Vagina (tissue), 2 donors: ENCODE data around the gene NKX1-2. TPM values are rescaled to one million over a fixed set of nuclear protein-coding genes. Genes with fewer than 3 reads are reported as not detected.

Source experiments
- DNase-seq, 2 donors: peaks; one replicate each; pipeline ENCODE4 v3.0.0-alpha.2; 2017; ENCODE audit errors: extremely low spot score in 2 of 2
- H3K27ac ChIP-seq: fragments of 200-600 bp; sonication (generic); one replicate; pipeline ENCODE4 v1.5.1; 2019
- H3K27me3 ChIP-seq: fragments of 200-600 bp; sonication (generic); one replicate; pipeline ENCODE4 v1.5.1; 2019
- H3K36me3 ChIP-seq, 2 donors: fragments of 200-600 bp; sonication (generic); one replicate each; pipeline ENCODE4 v1.5.1; 2017 to 2019
- H3K4me1 ChIP-seq: fragments of 200-600 bp; sonication (generic); one replicate; pipeline ENCODE4 v1.5.1; 2019
- H3K4me3 ChIP-seq, 2 donors: fragments of 200-600 bp; sonication (generic); 1 replicate in 1 of 2; 2 replicates in 1 of 2; pipeline ENCODE4 v1.5.1; 2016 to 2019
- H3K9me3 ChIP-seq: fragments of 200-600 bp; sonication (generic); one replicate; pipeline ENCODE4 v1.5.1; 2019
- POLR2A ChIP-seq, 2 donors: fragments of 450-650 bp; IDR thresholded peaks; one replicate each; pipeline ENCODE4 v1.6.1; 2017; ENCODE audit warnings: antibody characterized with exemption in 2 of 2, mild to moderate bottlenecking in 2 of 2, moderate library complexity in 2 of 2
- POLR2AphosphoS5 ChIP-seq, 2 donors: sonication (generic); formaldehyde crosslinking; IDR thresholded peaks; one replicate each; pipeline ENCODE4 v1.9.0; 2017; ENCODE audit warnings: antibody characterized with exemption in 2 of 2, mild to moderate bottlenecking in 2 of 2, low read depth in 1 of 2; ENCODE audit not compliant: insufficient read depth in 1 of 2
- intact Hi-C: fragments of 100-400 bp; cut with DNase I; formaldehyde crosslinking; loops from one replicate; pipeline ENCODE4 v1.15.1; 2023
- total RNA-seq: library from RNA; depleted of rRNA; stranded (reverse); fragments of >200 nt; gene quantifications from one replicate; pipeline ENCODE4 v1.2.3, GENCODE V29; 2016
- TF ChIP-seq, protein P1 (sequence below), 3 experiments: fragments of 450-650 bp in 2 of 3; fragments of 200-600 bp in 1 of 3; sonication (generic) in 1 of 3; IDR thresholded peaks; one replicate each; pipeline ENCODE4 v1.5.1; 2017 to 2019; ENCODE audit warnings: antibody characterized with exemption in 3 of 3, mild to moderate bottlenecking in 2 of 3, moderate library complexity in 2 of 3

The NKX1-2 gene
- total RNA-seq, 1 donor from 2014 or later, result 0.98 TPM

DNA sequence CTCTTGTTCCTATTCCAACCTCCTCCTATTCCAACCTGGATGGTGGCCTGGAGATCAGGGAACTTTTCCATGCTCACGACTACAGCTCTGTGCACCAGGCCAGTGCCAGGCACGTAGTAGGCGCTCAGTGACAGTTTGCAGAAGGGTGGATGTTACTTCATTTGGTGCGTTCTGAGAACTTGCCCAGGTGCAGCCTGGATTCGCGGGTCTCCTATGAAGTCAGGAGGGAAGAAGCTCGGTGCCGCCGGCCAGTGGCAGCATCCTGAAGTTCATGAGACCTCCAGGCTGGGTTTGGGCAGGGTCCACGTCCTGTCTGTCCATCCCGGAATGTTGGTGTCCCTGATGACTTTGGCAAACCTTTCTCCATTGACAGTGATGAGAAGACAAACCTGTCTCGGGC lies 33.0 kb upstream of the NKX1-2 start:
- H3K36me3 ChIP-seq, result no peaks in the 10 kb centered on the region

DNA sequence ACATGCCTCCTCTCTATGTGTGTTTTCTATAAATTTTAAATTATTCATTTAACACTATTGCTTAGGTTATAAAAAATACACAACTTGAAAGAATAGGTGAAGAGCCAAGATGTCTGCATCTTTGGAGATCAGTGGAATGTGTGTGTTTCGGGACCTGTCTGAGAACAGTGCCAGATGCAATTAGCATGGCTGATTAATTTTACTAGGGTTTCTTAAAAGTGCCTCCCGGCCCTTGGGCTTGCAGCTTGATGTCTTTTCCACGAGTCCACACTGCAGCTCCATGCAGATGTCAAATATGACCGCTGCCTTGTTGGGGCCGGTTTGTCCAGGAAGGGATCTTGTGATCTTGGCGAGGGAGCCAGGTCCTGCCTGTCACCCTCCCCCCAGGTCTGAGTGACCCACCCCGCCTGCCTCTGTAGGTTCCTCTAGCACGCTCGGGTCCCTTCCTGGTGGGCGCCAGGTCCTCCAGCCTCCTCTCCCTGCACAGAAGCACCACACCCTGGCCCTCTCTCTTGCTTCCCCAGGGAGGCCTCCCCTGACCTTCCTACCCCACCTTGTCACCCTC lies 32.5 kb upstream of the NKX1-2 start:
- H3K36me3 ChIP-seq, result no peaks in the 10 kb centered on the region

More for the DNA sequence above, 33.0 kb upstream of the NKX1-2 start:
- Histone ChIP-seq H3K4me3 (no peak overlapping the region), H3K4me1 (no peaks in the 10 kb centered on the region), H3K27ac (no peak overlapping the region), H3K9me3 (no peaks in the 10 kb centered on the region), H3K27me3 (no peaks in the 10 kb centered on the region)
- DNase-seq, result no peak
- intact Hi-C loops, result no loop called here
- TF ChIP-seq POLR2A (IDR thresholded peaks at IDR 0.05), result no peak
- TF ChIP-seq POLR2AphosphoS5 (IDR thresholded peaks at IDR 0.05; ENCODE audit: insufficient read depth in 1 of 2, low read depth in 1 of 2), result no peak
- TF ChIP-seq, protein P1, sequence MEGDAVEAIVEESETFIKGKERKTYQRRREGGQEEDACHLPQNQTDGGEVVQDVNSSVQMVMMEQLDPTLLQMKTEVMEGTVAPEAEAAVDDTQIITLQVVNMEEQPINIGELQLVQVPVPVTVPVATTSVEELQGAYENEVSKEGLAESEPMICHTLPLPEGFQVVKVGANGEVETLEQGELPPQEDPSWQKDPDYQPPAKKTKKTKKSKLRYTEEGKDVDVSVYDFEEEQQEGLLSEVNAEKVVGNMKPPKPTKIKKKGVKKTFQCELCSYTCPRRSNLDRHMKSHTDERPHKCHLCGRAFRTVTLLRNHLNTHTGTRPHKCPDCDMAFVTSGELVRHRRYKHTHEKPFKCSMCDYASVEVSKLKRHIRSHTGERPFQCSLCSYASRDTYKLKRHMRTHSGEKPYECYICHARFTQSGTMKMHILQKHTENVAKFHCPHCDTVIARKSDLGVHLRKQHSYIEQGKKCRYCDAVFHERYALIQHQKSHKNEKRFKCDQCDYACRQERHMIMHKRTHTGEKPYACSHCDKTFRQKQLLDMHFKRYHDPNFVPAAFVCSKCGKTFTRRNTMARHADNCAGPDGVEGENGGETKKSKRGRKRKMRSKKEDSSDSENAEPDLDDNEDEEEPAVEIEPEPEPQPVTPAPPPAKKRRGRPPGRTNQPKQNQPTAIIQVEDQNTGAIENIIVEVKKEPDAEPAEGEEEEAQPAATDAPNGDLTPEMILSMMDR (IDR thresholded peaks at IDR 0.05), result no peak

DNA sequence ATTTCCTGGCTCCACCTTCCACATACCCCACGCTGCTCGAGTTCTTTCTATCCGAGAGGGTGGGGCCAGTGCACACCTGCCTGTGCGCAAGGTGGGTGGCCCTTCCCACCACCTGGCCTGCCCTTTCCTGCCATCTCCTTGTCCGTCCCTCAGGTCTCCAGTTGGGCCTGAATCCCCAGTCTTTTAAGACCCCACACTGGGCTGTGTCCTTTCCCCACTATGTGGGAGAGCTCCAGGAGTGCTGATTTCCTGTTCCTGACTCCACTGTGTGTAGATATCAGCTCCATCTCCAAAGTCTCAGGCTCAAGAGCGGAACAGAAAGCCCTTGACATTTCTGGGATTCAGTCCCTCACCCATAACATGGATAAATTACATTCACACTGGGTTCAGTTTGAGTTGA lies 31.9 kb upstream of the NKX1-2 start:
- intact Hi-C loops, result no loop called here
- TF ChIP-seq, protein P1 (IDR thresholded peaks at IDR 0.05), result no peak
- TF ChIP-seq POLR2A (IDR thresholded peaks at IDR 0.05) (no peak), POLR2AphosphoS5 (IDR thresholded peaks at IDR 0.05; ENCODE audit: insufficient read depth in 1 of 2, low read depth in 1 of 2) (no peak)
- no peak for DNase-seq
- no peak overlapping the region for H3K27ac ChIP-seq
- H3K36me3 ChIP-seq, result no peaks in the 10 kb centered on the region
- no peaks in the 10 kb centered on the region for H3K9me3 ChIP-seq
- no peaks in the 10 kb centered on the region for H3K27me3 ChIP-seq
- H3K4me1 ChIP-seq, result no peaks in the 10 kb centered on the region
- no peak overlapping the region for H3K4me3 ChIP-seq

More for the DNA sequence above, 32.5 kb upstream of the NKX1-2 start:
- no peak overlapping the region for H3K27ac ChIP-seq
- no peak for DNase-seq
- intact Hi-C loops, result no loop called here
- no peaks in the 10 kb centered on the region for H3K27me3 ChIP-seq
- H3K4me1 ChIP-seq, result no peaks in the 10 kb centered on the region
- no peaks in the 10 kb centered on the region for H3K9me3 ChIP-seq
- no peak overlapping the region for H3K4me3 ChIP-seq
- TF ChIP-seq, protein P1 (IDR thresholded peaks at IDR 0.05), result no peak
- TF ChIP-seq POLR2A (IDR thresholded peaks at IDR 0.05), result no peak
- no peak for TF ChIP-seq POLR2AphosphoS5 (IDR thresholded peaks at IDR 0.05; ENCODE audit: insufficient read depth in 1 of 2, low read depth in 1 of 2)

DNA sequence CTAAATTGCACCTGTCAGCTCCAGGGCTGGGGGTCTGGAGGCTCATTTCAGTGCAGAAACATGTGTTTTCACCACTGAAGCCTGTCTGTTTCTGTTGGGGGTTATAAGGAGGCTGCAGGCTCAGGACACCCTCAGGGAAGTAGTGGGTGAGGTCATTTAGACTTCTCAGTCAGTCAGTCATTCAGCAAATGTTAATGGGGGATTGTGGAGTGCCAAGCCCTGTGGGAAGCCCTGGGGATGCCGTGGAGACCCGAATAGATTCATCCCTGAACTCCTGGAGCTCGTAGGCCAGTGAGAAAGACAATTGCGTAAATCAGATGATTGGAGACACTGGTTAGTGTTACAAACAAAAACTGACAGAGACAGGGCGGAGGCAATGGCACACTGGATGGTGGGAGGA lies 31.0 kb upstream of the NKX1-2 start:
- no peak for DNase-seq
- no peak overlapping the region for H3K4me3 ChIP-seq
- no peaks in the 10 kb centered on the region for H3K4me1 ChIP-seq
- no peaks in the 10 kb centered on the region for H3K9me3 ChIP-seq
- no peaks in the 10 kb centered on the region for H3K36me3 ChIP-seq
- intact Hi-C loops, result no loop called here
- TF ChIP-seq, protein P1 (IDR thresholded peaks at IDR 0.05), result no peak
- TF ChIP-seq POLR2AphosphoS5 (IDR thresholded peaks at IDR 0.05; ENCODE audit: insufficient read depth in 1 of 2, low read depth in 1 of 2), result no peak
- H3K27me3 ChIP-seq, result no peaks in the 10 kb centered on the region
- no peak overlapping the region for H3K27ac ChIP-seq

DNA sequence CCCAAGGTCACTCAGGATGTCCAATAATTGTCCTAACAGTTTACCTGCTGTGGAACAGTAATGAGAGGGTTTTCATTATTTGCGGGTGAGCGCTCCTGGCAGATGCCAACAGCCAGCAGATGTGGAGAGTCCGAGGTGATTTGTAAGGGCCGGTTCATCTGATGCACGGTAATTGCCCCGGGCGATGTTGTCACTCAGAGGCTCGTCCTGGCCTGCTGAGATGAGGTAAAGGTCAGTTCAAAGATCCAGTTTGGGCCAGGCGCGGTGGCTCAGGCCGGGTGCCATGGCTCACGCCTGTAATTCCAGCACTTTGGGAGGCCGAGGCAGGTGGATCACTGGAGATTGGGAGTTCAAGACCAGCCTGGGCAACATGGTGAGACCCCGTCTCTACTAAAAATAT lies 28.7 kb upstream of the NKX1-2 start:
- no peaks in the 10 kb centered on the region for H3K4me1 ChIP-seq
- no peak for TF ChIP-seq POLR2AphosphoS5 (IDR thresholded peaks at IDR 0.05; ENCODE audit: insufficient read depth in 1 of 2, low read depth in 1 of 2)
- TF ChIP-seq POLR2A (IDR thresholded peaks at IDR 0.05), result no peak
- TF ChIP-seq, protein P1 (IDR thresholded peaks at IDR 0.05), result no peak
- intact Hi-C loops, result no loop called here
- DNase-seq, result no peak
- no peaks in the 10 kb centered on the region for H3K36me3 ChIP-seq
- no peaks in the 10 kb centered on the region for H3K9me3 ChIP-seq
- no peak overlapping the region for H3K4me3 ChIP-seq
- no peak overlapping the region for H3K27ac ChIP-seq
- H3K27me3 ChIP-seq, result no peaks in the 10 kb centered on the region
